ENCODE results near the gene HOXA13. TPM values are rescaled to one million over a fixed set of nuclear protein-coding genes. Genes with fewer than 3 reads are reported as not detected.

The HOXA13 gene
- total and polyA plus RNA-seq, 10 of the 15 experiments (the other 5 are each of a cell fraction or from before 2014, with no cell fraction given) = not detected

DNA sequence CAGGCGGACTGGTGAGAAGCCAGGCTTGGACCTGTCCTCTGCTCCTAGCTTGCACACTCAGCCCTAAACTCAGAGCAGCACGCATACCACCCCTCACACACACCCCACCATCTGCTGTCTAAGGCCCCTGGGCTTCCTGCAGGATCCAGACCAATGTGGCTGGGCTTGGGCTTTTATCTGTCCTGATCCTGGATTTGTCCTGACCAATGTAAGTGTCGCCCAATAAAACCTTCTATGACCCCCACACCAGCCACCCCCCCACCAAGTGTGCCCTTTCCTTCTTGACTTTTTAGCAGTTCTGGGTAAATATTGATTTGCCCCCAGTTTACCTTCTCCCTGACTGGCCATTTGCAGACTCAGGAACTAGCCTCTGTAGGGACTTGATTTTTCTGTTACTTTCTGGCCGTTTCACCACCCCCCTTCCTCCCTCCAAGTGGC, 1.7 kb upstream of the HOXA13 start:
- ChIA-PET CTCF (interaction anchor here (0.6 kb wide), 1 partner anchor 51 kb away, joined by 4 read pairs; no protein-coding TSS in a partner anchor), SMC1A (ENCODE audit: uncharacterized antibody, unreplicated experiment) (no interaction called here), POLR2A (no interaction called here), RAD21 (ENCODE audit: unreplicated experiment) (no interaction called here)
- FAIRE-seq (no peak), ATAC-seq (no peak), DNase-seq (ENCODE audit: low read depth, low spot score) (no peak)
- no TSS peak for BruUV-seq (replicated peaks)
- no peak overlapping the region for H2AFZ ChIP-seq (ENCODE audit: control insufficient read depth, low read depth, low read length)
- intact Hi-C loops (cut with micrococcal nuclease; ENCODE audit: unreplicated experiment) (no loop called here), in situ Hi-C loops (cut with MboI) (loop anchor here (5.0 kb wide), 1 partner anchor 721 kb away; no protein-coding TSS in a partner anchor)
- no peak overlapping the region for H3K27ac ChIP-seq (ENCODE audit: control insufficient read depth, insufficient read depth)
- H3K4me2 ChIP-seq (ENCODE audit: control insufficient read depth, insufficient read depth) = 0 out of 2 replicates have a peak overlapping the region, but pooled peaks have one; percentile 8
- TF ChIP-seq SREBF2 (IDR thresholded peaks at IDR 0.05; ENCODE audit: low read length) = no peak
- TF ChIP-seq, protein P1, sequence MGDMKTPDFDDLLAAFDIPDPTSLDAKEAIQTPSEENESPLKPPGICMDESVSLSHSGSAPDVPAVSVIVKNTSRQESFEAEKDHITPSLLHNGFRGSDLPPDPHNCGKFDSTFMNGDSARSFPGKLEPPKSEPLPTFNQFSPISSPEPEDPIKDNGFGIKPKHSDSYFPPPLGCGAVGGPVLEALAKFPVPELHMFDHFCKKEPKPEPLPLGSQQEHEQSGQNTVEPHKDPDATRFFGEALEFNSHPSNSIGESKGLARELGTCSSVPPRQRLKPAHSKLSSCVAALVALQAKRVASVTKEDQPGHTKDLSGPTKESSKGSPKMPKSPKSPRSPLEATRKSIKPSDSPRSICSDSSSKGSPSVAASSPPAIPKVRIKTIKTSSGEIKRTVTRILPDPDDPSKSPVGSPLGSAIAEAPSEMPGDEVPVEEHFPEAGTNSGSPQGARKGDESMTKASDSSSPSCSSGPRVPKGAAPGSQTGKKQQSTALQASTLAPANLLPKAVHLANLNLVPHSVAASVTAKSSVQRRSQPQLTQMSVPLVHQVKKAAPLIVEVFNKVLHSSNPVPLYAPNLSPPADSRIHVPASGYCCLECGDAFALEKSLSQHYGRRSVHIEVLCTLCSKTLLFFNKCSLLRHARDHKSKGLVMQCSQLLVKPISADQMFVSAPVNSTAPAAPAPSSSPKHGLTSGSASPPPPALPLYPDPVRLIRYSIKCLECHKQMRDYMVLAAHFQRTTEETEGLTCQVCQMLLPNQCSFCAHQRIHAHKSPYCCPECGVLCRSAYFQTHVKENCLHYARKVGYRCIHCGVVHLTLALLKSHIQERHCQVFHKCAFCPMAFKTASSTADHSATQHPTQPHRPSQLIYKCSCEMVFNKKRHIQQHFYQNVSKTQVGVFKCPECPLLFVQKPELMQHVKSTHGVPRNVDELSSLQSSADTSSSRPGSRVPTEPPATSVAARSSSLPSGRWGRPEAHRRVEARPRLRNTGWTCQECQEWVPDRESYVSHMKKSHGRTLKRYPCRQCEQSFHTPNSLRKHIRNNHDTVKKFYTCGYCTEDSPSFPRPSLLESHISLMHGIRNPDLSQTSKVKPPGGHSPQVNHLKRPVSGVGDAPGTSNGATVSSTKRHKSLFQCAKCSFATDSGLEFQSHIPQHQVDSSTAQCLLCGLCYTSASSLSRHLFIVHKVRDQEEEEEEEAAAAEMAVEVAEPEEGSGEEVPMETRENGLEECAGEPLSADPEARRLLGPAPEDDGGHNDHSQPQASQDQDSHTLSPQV (IDR thresholded peaks at IDR 0.05) = no peak
- peaks cover 32 to 54% of the 10 kb centered on the region in 2 experiments for H3K27me3 ChIP-seq (replicated peaks in 1 of 2; ENCODE audit: control insufficient read depth in 2 of 2, insufficient read depth in 2 of 2, low read length in 1 of 2)
- H3K4me3 ChIP-seq = no peak overlapping the region
- no peaks in the 10 kb centered on the region for H4K20me1 ChIP-seq (ENCODE audit: control insufficient read depth, insufficient read depth)
- H3K36me3 ChIP-seq (ENCODE audit: control insufficient read depth in 2 of 2, insufficient read depth in 2 of 2, low read length in 1 of 2) = no peaks in the 10 kb centered on the region
- no peak overlapping the region for H3K9ac ChIP-seq (ENCODE audit: control insufficient read depth, insufficient read depth, low read length)
- H3K79me2 ChIP-seq (ENCODE audit: control insufficient read depth, insufficient read depth, low read length) = no peaks in the 10 kb centered on the region
- H3K9me3 ChIP-seq (replicated peaks; ENCODE audit: control insufficient read depth, insufficient read depth, low read length) = no peaks in the 10 kb centered on the region; the same call in 2 of the 3 replicates
- WGBS (ENCODE audit: insufficient coverage, insufficient replicate concordance, low lambda C conversion rate, missing lambda C conversion rate) = 7% methylated on average over 4 of the region's 4 CpGs
- no peaks in the 10 kb centered on the region; the same call in 1 of the 2 replicates for H3K4me1 ChIP-seq (ENCODE audit: control insufficient read depth, insufficient read depth, low read length)
